GM19395 (cell line): ENCODE results near the gene FJX1.

Experiments used
- ATAC-seq: cut with Tn5 transposase; IDR thresholded peaks from one replicate; pipeline ENCODE4 v1.9.1; 2021; ENCODE audit warnings: mild to moderate bottlenecking, moderate library complexity; ENCODE audit not compliant: unreplicated experiment

Gene FJX1, protein sequence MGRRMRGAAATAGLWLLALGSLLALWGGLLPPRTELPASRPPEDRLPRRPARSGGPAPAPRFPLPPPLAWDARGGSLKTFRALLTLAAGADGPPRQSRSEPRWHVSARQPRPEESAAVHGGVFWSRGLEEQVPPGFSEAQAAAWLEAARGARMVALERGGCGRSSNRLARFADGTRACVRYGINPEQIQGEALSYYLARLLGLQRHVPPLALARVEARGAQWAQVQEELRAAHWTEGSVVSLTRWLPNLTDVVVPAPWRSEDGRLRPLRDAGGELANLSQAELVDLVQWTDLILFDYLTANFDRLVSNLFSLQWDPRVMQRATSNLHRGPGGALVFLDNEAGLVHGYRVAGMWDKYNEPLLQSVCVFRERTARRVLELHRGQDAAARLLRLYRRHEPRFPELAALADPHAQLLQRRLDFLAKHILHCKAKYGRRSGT

DNA sequence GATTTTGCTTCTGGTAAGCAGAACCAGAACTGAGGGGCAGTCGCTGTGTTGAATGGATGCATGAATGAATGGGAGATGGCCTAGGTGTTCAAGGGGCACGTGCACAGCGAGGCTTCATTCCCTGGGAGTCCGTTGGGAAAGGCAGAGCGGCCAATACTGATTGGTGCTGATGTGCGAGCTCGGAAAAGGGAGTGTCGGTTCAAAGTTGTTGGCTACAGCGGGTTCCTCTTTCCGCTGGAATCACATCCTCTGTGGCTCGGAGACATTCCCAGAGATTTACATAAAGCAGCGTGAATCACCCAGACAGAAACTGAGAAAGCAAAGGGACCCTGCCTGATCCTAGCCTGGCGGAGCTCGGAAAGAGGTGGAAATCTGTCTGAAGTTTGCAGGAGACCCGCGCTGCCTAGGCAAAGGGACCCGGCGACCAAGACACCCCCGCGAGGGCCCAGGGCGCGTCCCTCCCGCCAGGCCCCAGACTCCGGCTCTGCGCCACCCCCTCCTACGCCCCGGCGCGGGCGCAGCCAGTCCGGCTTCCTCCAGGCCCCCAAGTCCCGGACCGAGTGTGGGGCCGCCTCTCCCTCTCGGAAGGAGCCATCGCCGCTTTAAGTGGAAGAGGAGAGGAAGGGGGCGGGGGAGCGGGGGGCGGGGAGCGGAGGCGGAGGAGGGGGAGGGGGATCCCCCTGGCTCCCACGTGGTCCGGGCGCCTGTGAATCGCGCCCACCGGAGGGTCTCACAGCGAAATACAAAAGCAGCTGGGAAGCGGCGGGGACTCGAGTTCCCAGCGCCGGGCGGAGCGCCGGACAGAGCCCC, at the start of gene FJX1:
Gene FJX1 (plus strand): TSS at position 774 of the 810 bp plus-strand sequence. CDS start 177 bp downstream, outside the sequence.
- ATAC-seq: peak; percentile 47

DNA sequence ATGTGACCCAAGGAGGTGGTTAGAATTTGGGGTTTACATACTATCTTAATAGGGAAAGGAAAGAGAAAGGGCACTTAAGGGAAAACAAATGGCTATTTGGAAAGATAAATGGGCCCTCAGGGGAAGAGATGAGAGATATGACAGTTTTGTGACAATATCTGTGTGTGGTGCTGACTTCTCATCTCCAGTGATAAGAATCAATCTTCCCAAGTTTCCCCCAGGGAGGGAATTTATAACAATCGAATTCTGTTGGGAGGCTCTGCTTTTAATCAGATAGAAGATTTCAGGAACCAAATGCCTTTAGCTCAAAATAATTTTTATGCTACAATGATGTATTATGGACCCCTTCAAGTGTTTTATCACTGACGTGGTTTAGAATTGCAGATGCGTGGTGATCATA, 46.6 kb upstream of the FJX1 start:
- no peak for ATAC-seq

DNA sequence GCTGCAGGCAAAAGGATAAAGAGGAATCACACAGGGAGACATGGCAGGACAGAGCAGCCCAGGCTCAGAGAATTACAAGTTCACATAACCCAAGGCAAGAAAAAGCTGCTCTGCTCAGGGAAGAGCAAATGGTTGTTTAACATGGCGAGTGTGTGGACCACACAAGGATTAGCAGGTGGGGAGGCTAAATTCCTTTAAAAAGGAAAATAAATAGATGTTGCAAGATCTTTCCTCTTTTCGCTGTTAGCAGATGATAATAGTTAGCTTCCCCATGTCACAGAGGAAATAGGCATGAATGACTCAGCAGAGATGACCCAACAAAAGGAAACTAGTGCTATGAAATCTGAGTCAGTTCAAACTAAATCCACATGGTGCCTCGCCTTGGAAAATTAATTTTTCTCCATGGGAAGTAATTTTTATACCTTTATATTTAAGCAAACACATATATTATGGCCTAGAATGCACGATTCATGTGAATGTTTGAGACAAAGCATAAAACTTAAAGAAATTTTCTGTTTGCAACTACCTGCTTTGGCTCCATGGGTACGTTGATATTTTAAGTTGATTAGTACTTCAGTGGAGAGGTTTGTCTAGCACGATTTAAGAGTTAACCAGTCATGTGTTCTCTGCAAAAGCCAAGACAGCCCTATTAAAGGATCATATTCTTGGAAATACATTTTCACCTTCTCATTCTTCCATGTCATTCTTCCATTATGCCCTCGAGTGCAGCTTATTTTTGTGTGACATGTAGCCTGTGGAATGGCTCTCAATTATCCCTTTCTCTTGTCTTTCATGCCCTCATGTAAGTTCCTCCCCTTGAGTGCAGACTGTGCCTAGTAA, 38.5 kb upstream of the FJX1 start:
- no peak for ATAC-seq

DNA sequence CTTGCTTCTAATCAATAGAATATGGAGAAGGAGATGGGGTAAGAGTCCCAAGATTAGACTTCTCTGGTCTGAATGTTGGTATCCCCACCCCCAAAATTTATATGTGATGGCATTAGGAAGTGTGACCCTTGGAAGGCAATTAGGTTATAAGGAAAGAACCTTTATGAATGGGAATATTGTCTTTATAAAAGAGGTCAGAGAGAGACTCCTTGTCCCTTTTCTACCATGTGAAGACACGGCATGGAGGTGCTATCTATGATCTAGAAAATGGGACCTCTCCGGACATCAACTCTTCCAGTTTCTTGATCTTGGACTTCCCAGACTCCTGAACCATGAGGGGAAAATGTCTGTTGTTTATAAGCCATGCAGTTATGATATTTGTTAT, 37.9 kb upstream of the FJX1 start:
- no peak for ATAC-seq

DNA sequence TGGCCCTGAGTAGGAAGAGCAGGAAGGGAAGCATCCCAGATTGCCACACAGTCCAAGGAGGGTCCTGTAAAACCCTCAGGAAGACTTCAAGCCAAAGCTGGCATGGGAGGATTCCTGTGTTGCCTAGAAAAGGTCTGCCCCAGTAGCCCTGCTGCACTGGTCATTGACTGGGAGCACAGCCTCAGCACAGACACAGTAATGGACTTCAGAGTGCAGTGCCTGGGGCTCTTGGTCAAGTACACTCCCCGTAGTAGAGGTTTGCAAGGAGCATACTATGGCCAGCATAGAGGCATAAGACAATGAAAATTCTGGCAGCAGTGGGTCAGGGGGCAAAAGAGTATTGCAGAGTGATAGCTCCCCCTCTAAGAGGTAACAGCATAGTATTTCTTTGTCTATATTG, 36.2 kb upstream of the FJX1 start:
- no peak for ATAC-seq

DNA sequence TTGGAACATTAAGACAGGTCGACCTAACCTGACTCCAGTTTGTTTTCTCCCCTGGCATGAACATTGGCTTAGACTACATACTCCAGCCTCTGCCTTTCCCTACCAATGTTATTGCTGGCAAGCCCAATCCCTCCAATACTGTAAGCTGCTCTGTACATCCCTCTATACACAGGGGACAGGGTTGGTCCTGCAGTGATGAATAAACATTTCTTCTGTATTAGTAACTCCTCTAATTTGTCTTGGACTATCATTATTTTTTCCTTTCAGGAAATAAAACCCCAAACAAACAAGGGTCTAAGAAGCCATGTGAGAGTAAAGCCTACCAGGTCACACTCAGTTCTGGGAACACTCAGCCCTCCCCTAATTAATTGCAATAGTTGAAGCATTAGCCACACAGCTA, 35.1 kb upstream of the FJX1 start:
- no peak for ATAC-seq

DNA sequence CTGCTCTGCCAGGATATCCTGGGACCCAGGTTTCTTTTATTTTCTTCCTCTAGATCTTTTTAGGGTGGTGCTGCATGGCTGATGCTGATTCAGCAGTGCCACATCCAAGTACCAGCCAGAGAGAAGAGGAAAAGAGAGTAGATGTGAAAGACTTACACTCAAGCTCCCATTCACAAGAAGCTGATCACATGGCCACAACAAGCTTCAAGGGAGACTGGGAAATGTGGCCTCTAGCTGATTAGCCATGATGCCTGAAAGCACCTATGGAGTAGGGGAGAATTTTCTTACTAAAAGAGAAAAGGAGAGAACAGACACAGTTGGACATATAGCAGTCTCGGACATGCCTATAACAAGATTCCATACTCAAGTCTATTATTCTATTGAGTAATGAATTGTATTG, 34.4 kb upstream of the FJX1 start:
- ATAC-seq: no peak

DNA sequence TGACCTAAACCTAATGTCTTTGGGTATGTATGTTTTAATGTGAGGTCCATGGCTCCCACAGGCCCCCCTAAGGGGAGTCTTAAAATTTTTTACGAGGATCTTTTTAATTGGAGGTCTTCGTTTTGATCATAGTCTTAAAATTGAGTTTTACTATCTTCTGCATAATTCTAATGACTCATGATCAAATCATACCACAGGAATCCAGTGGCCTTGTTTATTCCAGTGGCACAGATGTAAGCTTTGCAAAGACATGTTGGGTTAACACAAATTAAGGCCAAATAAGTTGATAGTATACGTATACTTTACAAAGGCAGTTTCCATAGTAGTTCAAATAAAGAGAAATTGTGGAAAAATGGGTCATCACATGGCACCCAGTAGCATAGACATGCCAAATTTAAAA, 33.9 kb upstream of the FJX1 start:
- no peak for ATAC-seq

DNA sequence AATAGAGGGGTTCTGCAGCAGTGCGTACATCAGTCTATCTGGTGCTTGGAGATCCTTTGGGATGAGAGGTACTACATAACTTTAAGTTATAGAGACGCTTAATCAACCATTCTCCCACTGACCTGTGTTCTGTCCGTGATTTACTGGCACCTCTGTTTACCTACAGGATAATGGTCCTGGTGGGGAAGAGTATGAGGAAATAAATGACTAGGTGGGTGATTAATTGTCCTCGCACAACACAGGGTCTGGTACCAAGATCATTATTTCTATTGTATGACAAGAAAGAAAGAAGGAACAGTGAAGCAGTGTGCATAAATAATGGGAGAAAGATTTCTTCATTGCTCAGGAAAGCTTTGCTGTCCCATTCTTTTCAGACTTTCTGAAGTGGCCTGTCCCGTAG, 32.8 kb upstream of the FJX1 start:
- no peak for ATAC-seq

DNA sequence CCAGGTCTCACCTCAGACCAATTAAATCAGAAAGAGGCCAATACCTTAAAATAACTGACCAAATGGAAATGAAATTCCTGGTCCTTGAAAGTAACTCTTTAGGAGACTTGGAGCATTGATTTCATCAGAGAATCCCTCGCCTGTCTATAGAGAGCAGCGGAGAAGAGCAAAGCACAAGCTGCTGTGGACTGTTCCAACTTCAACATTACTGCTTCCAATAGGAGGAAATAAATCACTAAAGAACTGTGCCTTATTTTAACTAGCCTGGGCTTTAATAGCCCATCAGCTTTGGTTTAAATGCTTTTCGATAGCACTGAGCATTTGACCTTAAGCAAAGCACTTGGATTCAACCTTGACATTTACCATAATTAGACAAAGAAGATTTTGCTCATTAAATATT, 32.0 kb upstream of the FJX1 start:
- ATAC-seq: no peak

DNA sequence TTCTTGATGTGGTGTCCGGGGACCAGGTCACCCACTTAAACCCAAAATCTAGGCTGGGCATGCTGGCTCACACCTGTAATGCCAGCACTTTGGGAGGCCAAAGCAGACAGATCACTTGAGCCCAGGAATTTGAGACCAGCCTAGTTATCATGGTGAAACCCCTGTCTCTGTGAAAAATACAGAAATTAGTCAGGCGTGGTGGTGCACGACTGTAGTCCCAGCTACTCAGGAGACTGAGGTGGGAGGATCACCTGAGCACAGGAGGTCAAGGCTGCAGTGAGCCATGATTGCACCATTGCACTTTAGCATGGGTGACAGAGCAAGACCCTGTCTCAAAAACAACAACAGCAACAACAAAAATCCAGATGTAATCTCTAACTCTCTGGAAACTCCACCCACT, 30.3 kb upstream of the FJX1 start:
- ATAC-seq: no peak

DNA sequence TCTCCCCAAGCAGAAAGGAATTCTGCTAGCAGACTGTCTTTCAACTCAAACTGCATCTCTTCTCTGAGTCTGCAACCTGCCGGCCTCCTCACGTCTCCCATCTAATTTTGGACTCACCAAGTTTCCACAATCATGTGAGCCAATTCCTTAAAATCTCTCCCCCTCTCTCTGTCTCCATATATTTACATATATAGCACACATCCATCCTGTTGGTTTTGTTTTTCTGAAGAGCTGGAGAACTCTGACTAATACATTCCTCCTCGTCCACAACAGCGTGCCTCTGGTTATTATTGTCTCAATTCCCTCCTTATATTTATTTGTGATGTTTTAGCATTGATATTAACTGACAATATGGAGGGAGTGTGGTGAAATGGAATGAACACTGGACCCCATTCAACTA, 29.6 kb upstream of the FJX1 start:
- ATAC-seq: no peak

DNA sequence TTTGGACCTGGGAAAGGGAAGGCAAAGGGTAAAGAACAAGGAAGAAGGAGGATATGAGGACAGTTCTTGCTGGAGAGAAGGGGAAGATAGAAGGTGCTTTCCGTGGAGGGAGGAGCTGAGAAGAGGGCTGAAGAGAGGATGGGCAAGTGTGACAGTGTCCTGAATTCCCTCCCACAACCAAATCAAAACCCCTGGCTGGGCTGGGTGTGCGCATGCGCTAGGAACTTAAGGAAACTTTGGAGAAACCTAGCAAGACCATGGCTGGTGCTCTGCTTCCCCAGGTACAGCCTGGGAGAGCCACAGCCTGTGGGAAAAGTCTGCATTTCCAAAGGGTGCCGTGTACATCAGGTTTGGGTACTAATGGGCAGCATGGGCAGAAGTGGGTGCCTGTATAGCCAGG, 29.0 kb upstream of the FJX1 start:
- ATAC-seq: no peak

DNA sequence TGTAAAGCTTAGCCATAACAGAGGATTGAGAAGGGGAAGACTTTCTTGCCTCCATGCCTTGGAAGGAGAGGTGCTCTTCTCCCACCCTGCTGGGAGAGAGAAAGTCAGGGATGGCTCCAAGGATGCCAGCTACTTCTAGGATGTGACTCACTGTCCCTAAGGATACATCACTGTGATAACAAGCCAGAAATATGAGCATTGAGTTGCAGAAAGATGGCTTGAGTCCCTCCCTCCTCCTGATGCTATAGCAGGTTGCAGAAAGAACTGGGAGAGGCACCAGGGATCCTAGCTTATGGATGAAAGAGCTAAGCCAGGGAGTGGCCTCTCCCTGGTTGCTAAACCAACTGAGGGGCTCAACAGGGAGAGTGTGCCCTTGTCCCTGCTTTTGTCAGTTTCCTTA, 27.8 kb upstream of the FJX1 start:
- no peak for ATAC-seq

DNA sequence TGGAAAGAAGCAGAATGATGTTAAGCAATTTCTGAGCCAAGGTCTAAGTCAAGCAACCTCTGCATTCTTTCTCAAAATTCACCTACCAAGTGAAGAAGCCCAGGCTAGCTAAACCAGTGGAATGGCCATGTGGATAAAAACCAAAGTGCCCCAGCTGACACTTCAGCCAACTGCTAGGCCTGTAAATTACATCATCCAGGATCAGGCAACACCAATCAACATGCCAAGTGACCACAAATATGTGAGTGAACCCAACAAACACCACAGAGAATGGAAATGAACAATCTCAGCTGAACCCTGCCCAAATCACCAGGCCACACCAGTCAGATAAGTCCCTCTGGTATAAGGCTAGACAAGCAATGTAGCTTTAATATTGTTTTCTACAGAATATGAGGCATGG, 25.1 kb upstream of the FJX1 start:
- no peak for ATAC-seq

DNA sequence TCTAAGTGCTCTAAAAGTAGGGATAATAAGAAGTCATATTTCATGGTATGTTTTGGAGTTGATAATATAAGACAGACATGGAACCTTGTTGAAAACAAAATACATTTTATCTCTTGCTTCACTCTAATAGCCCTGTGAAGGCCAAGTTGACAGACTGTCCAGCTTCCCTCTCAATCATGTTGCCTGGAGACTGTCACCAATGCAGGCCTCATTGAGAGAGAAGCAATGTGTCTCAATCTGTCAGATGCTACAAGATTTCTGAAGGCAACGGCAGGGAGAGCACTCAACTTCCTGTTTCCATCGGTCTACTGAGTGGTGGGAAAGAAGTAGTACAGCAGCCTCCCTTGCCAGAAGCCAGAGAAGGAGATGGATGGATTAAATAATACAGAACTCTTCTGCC, 23.6 kb upstream of the FJX1 start:
- no peak for ATAC-seq

DNA sequence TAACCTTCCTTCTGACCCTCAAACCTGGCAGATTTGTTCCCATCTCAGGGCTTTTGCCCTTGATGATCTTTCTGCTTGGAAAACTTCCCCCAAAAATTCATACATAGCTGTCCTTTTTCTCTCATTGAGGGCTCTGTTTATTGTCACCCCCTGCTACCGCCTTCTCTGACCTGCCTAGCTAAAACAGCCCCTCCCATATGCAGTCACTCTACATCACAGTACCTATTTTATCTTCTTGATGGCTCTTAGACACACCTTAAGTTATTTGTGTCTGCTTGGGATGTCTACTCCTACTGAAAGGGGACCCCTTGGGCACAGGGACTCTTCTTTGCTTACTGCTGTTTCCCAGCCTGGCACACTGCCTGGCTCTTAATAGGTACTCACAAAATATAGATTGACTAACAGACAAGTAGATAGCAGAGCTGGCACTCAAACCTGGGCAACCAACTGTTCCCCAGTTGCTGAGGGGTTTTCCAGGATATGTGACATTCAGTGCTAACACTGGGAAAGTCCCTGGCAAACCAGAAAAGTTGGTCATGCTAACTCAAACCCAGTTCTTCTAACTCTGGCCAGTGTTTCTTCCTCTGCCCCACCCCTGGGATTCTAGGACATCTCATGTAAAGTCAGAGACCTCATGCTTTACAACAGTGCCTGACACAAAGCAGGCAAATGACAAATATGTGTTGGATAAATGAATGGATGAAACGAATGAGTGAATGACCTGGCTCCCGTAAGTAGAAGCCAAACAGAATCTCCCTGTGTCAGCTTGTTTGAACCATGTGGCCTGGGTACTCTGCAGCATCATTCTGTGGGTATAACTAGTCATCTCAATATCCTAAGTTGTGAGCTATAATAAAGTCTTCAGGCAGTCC, 19.8 kb upstream of the FJX1 start:
- no peak for ATAC-seq

DNA sequence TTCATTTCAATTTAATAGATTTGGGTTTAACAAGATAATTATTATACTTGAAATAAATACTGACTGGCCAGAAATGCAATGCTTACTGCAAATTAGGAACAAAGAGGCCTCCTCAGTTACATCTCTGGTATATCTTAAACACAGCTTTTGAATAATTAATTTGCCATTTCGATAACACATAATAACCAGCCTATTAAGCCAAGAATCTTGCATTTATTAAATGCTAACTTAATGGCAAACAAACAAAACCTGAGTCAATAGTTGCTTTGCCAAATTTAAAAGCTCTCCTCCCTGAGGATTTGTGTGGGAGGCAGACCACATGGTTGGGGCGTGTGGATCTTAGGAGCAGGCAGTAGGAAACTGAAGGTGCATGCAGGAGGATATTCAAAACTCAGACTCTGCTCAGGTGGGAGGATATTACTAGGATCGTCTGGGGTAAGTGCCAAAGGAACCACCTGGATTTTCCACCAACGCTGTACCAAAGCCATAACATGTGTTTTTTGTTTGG, 17.9 kb upstream of the FJX1 start:
- no peak for ATAC-seq

DNA sequence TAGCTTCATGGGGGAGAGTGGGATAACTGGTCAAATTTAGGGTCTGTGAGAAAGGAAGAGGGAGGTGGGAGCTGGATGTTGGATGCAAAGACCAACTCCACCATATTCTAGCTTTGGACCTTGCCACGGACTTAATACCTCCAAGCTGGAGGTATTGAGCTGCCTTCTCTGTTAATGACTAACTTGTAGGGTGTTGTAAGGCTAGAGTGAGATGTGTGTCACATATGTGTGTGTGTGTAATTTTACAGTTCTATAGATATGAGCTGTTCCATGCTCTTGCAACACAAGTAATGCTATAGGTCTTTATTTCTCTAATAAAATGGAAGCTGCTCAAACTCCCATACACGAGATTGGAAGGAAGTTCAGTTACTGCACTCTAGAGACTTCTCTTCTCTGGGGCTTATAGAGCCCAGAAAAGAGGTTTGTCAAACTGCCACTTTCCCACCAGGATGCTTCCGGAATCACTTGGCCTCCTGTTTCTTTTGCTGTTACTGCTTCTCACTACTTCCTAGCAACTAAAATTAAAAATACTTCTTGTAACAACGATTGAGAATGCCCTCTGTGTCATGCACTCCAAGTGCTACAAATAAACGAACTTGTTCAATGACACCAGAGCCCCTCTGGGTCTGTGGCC, 16.0 kb upstream of the FJX1 start:
- ATAC-seq: no peak

DNA sequence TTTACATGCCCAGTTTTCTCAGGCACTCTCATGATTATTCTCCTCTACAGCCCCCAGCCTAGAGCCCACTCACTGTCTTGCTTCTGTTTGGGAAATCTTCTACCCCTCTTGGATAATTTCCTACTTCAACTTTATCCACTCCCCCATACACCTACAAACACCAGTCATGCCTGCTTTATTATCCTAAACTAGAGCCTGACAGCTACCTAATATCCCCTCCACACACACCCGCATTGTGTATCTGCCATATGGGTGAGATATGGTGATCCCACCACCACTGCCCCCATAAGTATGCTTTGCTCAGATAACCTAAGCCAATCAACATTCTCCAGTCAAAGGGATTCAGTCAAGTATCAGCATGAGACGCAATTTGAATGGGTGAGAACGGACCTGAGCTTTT, 15.3 kb upstream of the FJX1 start:
- no peak for ATAC-seq
